ENCODE measurements around the gene COPZ2. TPM values are rescaled to one million over a fixed set of nuclear protein-coding genes. Genes with fewer than 3 reads are reported as not detected.
"Not testable (repeated sequence)": the region's sequence is repeated elsewhere in the genome, so short reads cannot be mapped to it uniquely, and the experiment has no call there.

COPZ2 gene
- polyA plus RNA-seq, 3 donors, result 4.2 to 12.2 (median 6.9) TPM

DNA sequence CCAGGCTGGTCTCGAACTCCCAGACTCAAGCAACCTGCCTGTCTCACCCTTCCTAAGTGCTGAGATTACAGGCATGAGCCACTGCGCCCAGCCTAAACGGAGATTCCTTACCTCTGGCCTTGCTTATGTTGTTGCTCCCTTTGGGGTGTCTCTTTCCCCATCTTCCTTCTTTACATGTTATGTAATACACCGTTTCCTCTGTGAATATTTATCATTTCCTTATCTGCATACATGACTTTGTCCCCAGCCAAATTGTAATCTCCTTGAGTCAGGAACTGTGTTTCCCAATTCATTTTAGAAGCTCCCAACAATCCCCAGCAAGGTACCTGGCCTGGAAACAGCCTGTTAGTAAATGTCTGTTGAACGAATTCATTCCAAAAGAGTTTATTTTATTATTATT lies 15.7 kb downstream of the COPZ2 start:
- Histone ChIP-seq H3K9ac (ENCODE audit: insufficient read depth, low read length, poor library complexity, severe bottlenecking) (peak overlapping the region; percentile 19), H3K4me2 (replicated peaks; ENCODE audit: extremely low read depth, low read length, poor library complexity, severe bottlenecking) (peak overlapping the region; percentile 51), H3K27ac (ENCODE audit: low read depth in 1 of 2, low read length in 2 of 2) (peak overlapping the region; percentile 25 to 37), H3K9me3 (replicated peaks in 1 of 2; ENCODE audit: control insufficient read depth in 1 of 2, insufficient read depth in 1 of 2, low read length in 2 of 2) (no peaks in the 10 kb centered on the region), H2AFZ (ENCODE audit: insufficient read depth, low read depth, low read length, poor library complexity, severe bottlenecking) (no peak overlapping the region), H3K4me3 (replicated peaks in 1 of 3; ENCODE audit: low read depth in 2 of 3, low read length in 3 of 3) (peak overlapping the region in 1 of 3 experiments; percentile 57), H3K4me1 (ENCODE audit: control insufficient read depth in 1 of 2, insufficient read depth in 2 of 2, low read length in 2 of 2) (peaks cover 68 to 83% of the 10 kb centered on the region in 2 donors), H3K36me3 (replicated peaks in 1 of 2; ENCODE audit: control insufficient read depth in 1 of 2, insufficient read depth in 2 of 2, low read length in 2 of 2) (no peaks in the 10 kb centered on the region), H3K27me3 (ENCODE audit: control insufficient read depth in 2 of 2, insufficient read depth in 2 of 2, low read length in 2 of 2) (no peaks in the 10 kb centered on the region), H3K79me2 (ENCODE audit: insufficient read depth, low read length) (no peaks in the 10 kb centered on the region), H4K20me1 (ENCODE audit: insufficient read depth, low read length) (no peaks in the 10 kb centered on the region)
- peak overlapping the region; percentile 18 to 91 (median 85) for H3K27ac Mint-ChIP-seq
- H3K9me3 Mint-ChIP-seq, result no peaks in the 10 kb centered on the region
- peaks cover 0 to 7% (median 3%) of the 10 kb centered on the region in 3 donors for H3K27me3 Mint-ChIP-seq (ENCODE audit: low read depth in 3 of 3)
- peak overlapping the region; percentile 51 to 56 for H3K4me3 Mint-ChIP-seq
- H3K36me3 Mint-ChIP-seq, result peaks cover 1 to 2% of the 10 kb centered on the region in 2 donors
- DNase-seq, result peak in 2 of 3 donors; percentile 76 to 78
- WGBS (ENCODE audit: insufficient coverage), result no CpG with 5 or more reads among the region's 5 CpGs
- TF ChIP-seq, protein P1, sequence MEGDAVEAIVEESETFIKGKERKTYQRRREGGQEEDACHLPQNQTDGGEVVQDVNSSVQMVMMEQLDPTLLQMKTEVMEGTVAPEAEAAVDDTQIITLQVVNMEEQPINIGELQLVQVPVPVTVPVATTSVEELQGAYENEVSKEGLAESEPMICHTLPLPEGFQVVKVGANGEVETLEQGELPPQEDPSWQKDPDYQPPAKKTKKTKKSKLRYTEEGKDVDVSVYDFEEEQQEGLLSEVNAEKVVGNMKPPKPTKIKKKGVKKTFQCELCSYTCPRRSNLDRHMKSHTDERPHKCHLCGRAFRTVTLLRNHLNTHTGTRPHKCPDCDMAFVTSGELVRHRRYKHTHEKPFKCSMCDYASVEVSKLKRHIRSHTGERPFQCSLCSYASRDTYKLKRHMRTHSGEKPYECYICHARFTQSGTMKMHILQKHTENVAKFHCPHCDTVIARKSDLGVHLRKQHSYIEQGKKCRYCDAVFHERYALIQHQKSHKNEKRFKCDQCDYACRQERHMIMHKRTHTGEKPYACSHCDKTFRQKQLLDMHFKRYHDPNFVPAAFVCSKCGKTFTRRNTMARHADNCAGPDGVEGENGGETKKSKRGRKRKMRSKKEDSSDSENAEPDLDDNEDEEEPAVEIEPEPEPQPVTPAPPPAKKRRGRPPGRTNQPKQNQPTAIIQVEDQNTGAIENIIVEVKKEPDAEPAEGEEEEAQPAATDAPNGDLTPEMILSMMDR (IDR thresholded peaks at IDR 0.05), result no peak
- intact Hi-C loops (cut with micrococcal nuclease), result loop anchor here in 1 of 2 donors (10.0 kb wide), 1 partner anchor 433 kb away; no protein-coding TSS in a partner anchor
- H3K4me1 Mint-ChIP-seq, result peaks cover 73% of the 10 kb centered on the region

- not testable (repeated sequence) for DNase-seq; H3K36me3 ChIP-seq (replicated peaks in 1 of 2; ENCODE audit: control insufficient read depth in 1 of 2, insufficient read depth in 2 of 2, low read length in 2 of 2); H4K20me1 ChIP-seq (ENCODE audit: insufficient read depth, low read length); H3K9me3 ChIP-seq (replicated peaks in 1 of 2; ENCODE audit: control insufficient read depth in 1 of 2, insufficient read depth in 1 of 2, low read length in 2 of 2); H3K9ac ChIP-seq (ENCODE audit: insufficient read depth, low read length, poor library complexity, severe bottlenecking); H3K9me3 Mint-ChIP-seq; H3K79me2 ChIP-seq (ENCODE audit: insufficient read depth, low read length)
- intact Hi-C loops (cut with micrococcal nuclease), result loop anchor here in 1 of 2 donors (2.0 to 5.0 kb wide), 2 partner anchors 39 to 180 kb away; no protein-coding TSS in a partner anchor
- peak overlapping the region in 1 of 2 donors; percentile 52 for H3K27ac ChIP-seq (ENCODE audit: low read depth in 1 of 2, low read length in 2 of 2)
- Mint-ChIP-seq H3K36me3 (peaks cover 2 to 19% of the 10 kb centered on the region in 2 donors), H3K4me1 (peaks cover 55% of the 10 kb centered on the region), H3K27me3 (ENCODE audit: low read depth in 3 of 3) (peaks cover 17 to 24% (median 22%) of the 10 kb centered on the region in 3 donors), H3K4me3 (peak overlapping the region in 1 of 2 donors; percentile 52), H3K27ac (peak overlapping the region in 3 of 7 donors; percentile 30 to 95 (median 93))
- peak overlapping the region; percentile 53 for H2AFZ ChIP-seq (ENCODE audit: insufficient read depth, low read depth, low read length, poor library complexity, severe bottlenecking)
- peaks cover 33 to 56% of the 10 kb centered on the region in 2 donors for H3K4me1 ChIP-seq (ENCODE audit: control insufficient read depth in 1 of 2, insufficient read depth in 2 of 2, low read length in 2 of 2)
- H3K4me2 ChIP-seq (replicated peaks; ENCODE audit: extremely low read depth, low read length, poor library complexity, severe bottlenecking), result peak overlapping the region; percentile 45
- H3K27me3 ChIP-seq (ENCODE audit: control insufficient read depth in 2 of 2, insufficient read depth in 2 of 2, low read length in 2 of 2), result peaks cover under 1 to 15% of the 10 kb centered on the region in 2 donors
- WGBS (ENCODE audit: insufficient coverage), result 100% methylated on average over 1 of the region's 4 CpGs
- peak overlapping the region in 1 of 3 experiments; percentile 47 for H3K4me3 ChIP-seq (replicated peaks in 1 of 3; ENCODE audit: low read depth in 2 of 3, low read length in 3 of 3)
Measured at GRCh38 chr17:48017817-48018158, 19.8 kb downstream of the COPZ2 start.
